Activated CD8-positive, alpha-beta memory T cell treated with anti-CD3 and anti-CD28 coated beads, Interleukin-2, amount 10 ng/mL, durations not matched to agents 7 days and 5 days (primary cell): ENCODE results near the gene GPR137. TPM values are rescaled to one million over a fixed set of nuclear protein-coding genes. Genes with fewer than 3 reads are reported as not detected.

Experiments used
- ATAC-seq: fragments of 150-1000 bp; cut with Tn5 transposase; one replicate; pipeline ENCODE4 v1.10.0; 2021; ENCODE audit warnings: moderate library complexity
- CTCF ChIA-PET: fragments of 350-600 bp; sonication (Branson Sonifier 250); formaldehyde crosslinking; loops from one replicate; lab custom pipeline; 2021; ENCODE audit warnings: antibody characterized with exemption; lab: Charles Lee
- DNase-seq: peaks from one replicate; pipeline ENCODE4 v3.0.0-alpha.2; 2020
- H3K27ac Mint-ChIP-seq: one replicate; pipeline ENCODE4 v1.8.0; 2021; ENCODE audit warnings: mild to moderate bottlenecking, mixed read lengths
- H3K27me3 Mint-ChIP-seq: one replicate; pipeline ENCODE4 v1.8.0; 2021; ENCODE audit warnings: mixed read lengths
- H3K36me3 Mint-ChIP-seq: one replicate; pipeline ENCODE4 v1.8.0; 2021; ENCODE audit warnings: mild to moderate bottlenecking, mixed read lengths
- H3K4me1 Mint-ChIP-seq: one replicate; pipeline ENCODE4 v1.8.0; 2021; ENCODE audit warnings: mixed read lengths
- H3K4me3 Mint-ChIP-seq: one replicate; pipeline ENCODE4 v1.8.0; 2021; ENCODE audit warnings: mild to moderate bottlenecking, moderate library complexity, mixed read lengths
- H3K9me3 Mint-ChIP-seq: one replicate; pipeline ENCODE4 v1.8.0; 2022; ENCODE audit warnings: low read depth, mixed read lengths
- total RNA-seq, 2 experiments: library from RNA; stranded (reverse); gene quantifications; one replicate each; pipeline ENCODE4 v1.2.3, GENCODE V29; 2021

Gene GPR137
- total RNA-seq, 2 experiments from 2014 or later: 32.9 to 46.0 TPM

DNA sequence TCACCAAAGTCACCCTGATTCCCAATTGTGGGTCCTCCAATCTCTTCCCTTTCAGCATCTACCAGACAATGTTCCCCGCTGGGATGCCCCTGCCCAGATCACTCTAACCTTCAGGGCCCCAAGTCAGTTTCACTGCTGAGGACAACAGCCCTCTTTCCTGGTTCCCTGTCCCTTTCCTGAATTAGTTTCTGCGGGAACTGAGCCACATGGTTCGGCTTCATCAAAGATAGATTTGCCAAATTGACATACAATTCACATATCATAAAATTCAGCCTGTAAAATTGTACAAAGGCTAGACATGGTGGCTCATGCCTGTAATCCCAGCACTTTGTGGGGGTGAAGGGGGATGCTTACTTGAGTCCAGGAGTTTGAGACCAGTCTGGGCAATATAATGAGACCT lies 42.3 kb downstream of the GPR137 start:
- no peak for ATAC-seq
- Mint-ChIP-seq H3K4me1 (peaks cover 27% of the 10 kb centered on the region), H3K36me3 (no peaks in the 10 kb centered on the region), H3K4me3 (no peak overlapping the region), H3K27ac (no peak overlapping the region), H3K27me3 (no peaks in the 10 kb centered on the region), H3K9me3 (no peaks in the 10 kb centered on the region)
- DNase-seq: no peak
- CTCF ChIA-PET: interaction anchor here (1.2 to 1.4 kb wide), 2 partner anchors 10 to 12 kb away, joined by 3 to 4 read pairs; partner anchors contain the start of genes CCDC88B, PRDX5 and TRMT112

DNA sequence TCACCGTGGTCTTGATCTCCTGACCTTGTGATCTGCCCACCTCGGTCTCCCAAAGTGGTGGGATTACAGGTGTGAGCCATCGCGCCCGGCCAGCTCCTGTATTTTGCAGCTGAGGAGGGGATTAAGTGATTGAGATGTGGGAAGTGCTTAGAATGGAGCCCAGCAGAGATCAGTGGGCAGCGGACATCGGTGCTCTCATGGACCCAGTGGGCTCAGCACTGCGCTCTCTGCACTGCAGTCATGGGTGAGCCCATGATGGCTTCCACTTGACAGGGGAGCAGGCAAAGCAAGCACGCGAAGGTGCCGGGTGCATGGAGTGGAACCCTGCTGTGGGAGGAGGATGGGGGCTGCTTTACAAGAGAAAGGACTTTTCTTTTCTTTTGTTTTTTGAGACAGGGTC lies 45.2 kb downstream of the GPR137 start:
- Mint-ChIP-seq H3K4me1 (peaks cover 43% of the 10 kb centered on the region), H3K9me3 (no peaks in the 10 kb centered on the region), H3K36me3 (peaks cover 9% of the 10 kb centered on the region), H3K27ac (peak overlapping the region; percentile 53), H3K27me3 (no peaks in the 10 kb centered on the region), H3K4me3 (no peak overlapping the region)
- CTCF ChIA-PET: interaction anchor here (0.6 to 7.7 kb wide), 26 partner anchors 8 to 428 kb away, joined by 3 to 140 read pairs (median 4); partner anchors contain the start of genes CATSPERZ, CCDC88B, ESRRA and FKBP2
- DNase-seq (peak; percentile 40), ATAC-seq (no peak)

DNA sequence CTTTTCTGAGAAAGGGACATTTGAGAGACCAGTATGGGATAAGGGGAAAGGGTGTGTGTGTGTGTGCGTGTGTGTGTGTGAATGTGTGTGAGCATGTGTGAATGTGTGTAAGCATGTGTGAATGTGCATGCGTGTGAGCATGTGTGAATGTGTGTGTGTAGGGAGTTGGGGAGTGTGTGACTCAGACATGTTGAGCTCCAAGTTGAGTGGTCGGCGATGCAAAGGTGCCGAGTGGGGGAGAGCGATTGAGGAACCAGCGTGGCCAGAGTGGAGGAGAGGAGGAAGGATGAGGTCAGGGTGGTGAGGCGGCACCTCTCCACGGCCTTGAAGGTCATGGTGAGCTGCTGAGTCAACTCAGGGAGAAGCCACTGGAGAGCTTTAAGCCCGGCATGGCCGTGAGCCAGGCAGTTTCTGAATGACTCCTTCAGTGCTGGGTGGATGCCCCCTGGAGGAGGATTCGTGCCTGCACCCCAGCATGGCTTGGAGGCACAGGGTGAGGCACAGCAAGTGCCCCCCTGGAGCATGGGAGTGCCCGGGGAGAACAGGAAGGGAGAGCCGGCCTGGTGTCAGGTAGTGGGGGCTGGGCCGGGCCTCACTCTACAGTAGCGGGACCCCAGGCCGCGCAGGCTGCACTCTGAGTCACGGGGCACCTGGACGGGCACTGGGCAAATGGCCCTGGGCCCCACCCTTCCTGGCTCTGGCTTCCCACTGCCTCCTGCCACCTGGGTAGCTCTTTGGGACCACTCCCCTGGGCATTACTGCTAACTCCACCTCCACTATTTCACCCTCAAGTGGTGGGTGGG lies 46.1 kb downstream of the GPR137 start:
- Mint-ChIP-seq H3K9me3 (no peaks in the 10 kb centered on the region), H3K4me3 (peak overlapping the region; percentile 16), H3K27me3 (no peaks in the 10 kb centered on the region), H3K27ac (peak overlapping the region; percentile 83), H3K4me1 (peaks cover 48% of the 10 kb centered on the region), H3K36me3 (peaks cover 9% of the 10 kb centered on the region)
- ATAC-seq (peak; percentile 95), DNase-seq (peak; percentile 96)
- CTCF ChIA-PET: interaction anchor here (0.6 to 7.7 kb wide), 33 partner anchors 9 to 413 kb away, joined by 3 to 140 read pairs (median 4); partner anchors contain the start of genes CATSPERZ, CCDC88B, DNAJC4 and ESRRA

DNA sequence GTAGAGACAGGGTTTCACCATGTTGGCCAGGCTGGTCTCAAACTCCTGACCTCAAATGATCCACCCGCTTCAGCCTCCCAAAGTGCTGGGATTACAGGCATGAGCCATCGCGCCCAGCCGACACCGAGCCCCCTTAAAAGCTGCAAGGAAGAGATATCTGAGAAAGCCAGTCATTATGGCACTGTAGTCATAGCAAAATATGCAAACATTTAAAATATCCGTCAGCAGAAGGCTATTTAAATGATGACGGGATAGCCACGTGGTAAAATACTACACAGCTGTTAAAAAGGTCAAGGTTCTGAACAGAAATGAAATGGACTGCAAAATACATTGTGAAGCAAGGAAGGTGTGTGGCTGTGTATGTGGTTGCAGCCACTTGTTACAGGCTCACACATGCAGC lies 47.9 kb downstream of the GPR137 start:
- ATAC-seq: no peak
- Mint-ChIP-seq H3K4me3 (no peak overlapping the region), H3K36me3 (peaks cover 21% of the 10 kb centered on the region), H3K4me1 (peaks cover 61% of the 10 kb centered on the region), H3K27me3 (no peaks in the 10 kb centered on the region), H3K9me3 (no peaks in the 10 kb centered on the region), H3K27ac (no peak overlapping the region)
- CTCF ChIA-PET: interaction anchor here (2.4 to 7.7 kb wide), 5 partner anchors 8 to 30 kb away, joined by 18 to 140 read pairs (median 51); partner anchors contain the start of genes CATSPERZ, CCDC88B, ESRRA and PRDX5
- DNase-seq: no peak

DNA sequence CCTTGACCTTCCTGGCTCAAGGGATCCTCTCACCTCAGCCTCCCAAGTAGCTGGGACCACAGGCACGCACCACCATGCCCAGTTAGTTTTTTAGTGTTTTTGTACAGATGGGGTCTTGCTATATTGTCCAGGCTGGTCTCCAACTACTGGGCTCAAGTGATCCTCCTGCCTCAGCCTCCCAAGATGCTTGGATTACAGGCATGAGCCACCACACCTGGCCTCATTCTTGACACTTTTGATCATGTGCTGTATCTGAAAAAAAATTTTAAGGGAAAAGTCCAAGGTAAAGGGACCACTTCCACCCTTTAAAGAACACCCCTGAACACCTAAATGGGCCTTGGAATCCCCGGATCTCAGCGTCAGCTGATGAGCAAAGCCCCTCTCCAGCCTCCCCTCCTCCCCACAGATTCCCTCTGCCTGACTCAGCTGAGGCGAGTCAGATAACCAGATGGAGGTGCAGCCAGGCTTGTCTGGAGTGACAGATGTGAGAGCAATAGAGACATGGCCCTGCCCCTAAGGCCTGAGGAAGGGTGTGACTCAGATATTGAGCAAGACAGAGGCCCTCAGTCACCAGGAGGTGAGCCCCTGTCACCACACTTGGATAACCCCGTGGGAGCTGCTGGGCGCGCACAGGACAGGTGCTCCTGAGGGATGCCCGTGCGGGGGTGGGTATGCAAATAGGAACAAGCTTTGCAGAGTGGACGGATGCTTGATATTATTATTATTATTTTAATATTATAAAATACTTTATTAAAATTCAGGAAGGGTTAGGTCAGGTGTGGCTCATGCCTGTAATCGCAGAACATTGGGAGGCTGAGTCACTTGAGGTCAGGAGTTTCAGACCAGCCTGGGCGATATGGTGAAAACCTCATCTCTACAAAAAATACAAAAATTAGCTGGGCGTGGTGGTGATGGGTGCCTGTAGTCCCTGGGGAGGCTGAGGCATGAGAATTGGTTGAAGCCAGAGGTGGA lies 49.4 kb downstream of the GPR137 start:
- peaks cover 21% of the 10 kb centered on the region for H3K36me3 Mint-ChIP-seq
- DNase-seq (peak; percentile 73), ATAC-seq (no peak)
- H3K4me1 Mint-ChIP-seq: peaks cover 72% of the 10 kb centered on the region
- no peak overlapping the region for H3K4me3 Mint-ChIP-seq
- peak overlapping the region; percentile 78 for H3K27ac Mint-ChIP-seq
- no peaks in the 10 kb centered on the region for H3K9me3 Mint-ChIP-seq
- H3K27me3 Mint-ChIP-seq: no peaks in the 10 kb centered on the region
- CTCF ChIA-PET: interaction anchor here (7.7 kb wide), 1 partner anchor 18 kb away, joined by 140 read pairs; the partner anchor contains the start of genes PRDX5 and TRMT112

DNA sequence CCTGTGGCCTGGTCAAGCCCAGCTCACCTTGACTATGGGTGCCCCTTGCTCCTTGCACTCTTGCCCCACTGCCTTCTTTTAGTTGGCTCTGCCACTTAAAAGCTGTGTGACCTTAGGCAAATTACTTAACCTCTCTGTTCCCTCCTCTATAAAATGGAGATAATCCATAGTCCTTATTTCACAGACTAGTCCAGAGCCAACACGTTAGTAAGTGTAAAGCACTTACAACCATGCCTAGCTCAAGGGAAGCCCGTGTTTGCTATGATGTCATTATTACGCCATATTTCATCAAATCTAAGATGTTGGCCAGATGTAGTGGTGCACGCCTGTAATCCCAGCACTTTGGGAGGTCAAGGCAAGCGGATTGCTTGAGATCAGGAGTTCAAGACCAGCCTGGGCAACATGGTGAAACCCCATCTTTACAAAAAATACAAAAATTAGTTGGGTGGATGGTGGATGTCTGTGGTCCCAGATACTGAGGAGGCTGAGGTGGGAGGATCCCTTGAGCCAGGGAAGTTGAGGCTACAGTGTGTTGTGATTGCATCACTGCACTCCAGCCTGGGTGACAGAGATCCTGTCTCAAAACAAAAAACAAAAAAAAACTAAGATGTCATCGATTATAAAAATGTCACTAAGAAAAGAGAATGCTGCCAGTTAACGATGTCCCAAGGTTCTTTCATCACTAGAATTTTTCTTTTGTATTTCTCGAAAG lies 52.0 kb downstream of the GPR137 start:
- Mint-ChIP-seq H3K9me3 (no peaks in the 10 kb centered on the region), H3K27ac (no peak overlapping the region), H3K36me3 (peaks cover 29% of the 10 kb centered on the region), H3K4me1 (peaks cover 62% of the 10 kb centered on the region), H3K4me3 (no peak overlapping the region), H3K27me3 (no peaks in the 10 kb centered on the region)
- DNase-seq (no peak), ATAC-seq (no peak)
- CTCF ChIA-PET: interaction anchor here (1.2 to 1.4 kb wide), 2 partner anchors 20 to 33 kb away, joined by 4 to 6 read pairs; partner anchors contain the start of genes PRDX5 and TRMT112

DNA sequence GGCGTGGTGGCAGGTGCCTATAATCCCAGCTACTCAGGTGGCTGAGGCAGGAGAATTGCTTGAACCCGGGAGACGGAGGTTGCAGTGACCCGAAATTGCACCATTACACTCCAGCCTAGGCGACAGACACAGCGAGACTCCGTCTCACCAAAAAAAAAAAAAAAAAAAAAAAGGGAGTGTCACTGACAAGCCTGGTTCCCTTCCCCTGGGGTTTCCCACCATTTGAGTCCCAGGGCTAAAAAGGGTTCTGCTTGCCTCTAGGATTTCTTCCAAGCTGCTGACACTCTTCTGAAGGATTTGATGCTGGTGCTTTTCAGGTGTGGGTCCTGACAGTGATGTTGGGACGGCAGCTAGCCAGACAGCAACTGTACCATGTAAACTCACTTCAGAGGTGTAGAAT lies 53.1 kb downstream of the GPR137 start:
- H3K4me3 Mint-ChIP-seq: peak overlapping the region; percentile 78
- no peak for DNase-seq
- no peak for ATAC-seq
- peaks cover 57% of the 10 kb centered on the region for H3K4me1 Mint-ChIP-seq
- H3K9me3 Mint-ChIP-seq: no peaks in the 10 kb centered on the region
- peaks cover 27% of the 10 kb centered on the region for H3K36me3 Mint-ChIP-seq
- CTCF ChIA-PET: interaction anchor here (1.2 to 2.9 kb wide), 4 partner anchors 16 to 37 kb away, joined by 4 to 19 read pairs (median 7); partner anchors contain the start of genes PRDX5 and TRMT112
- H3K27me3 Mint-ChIP-seq: no peaks in the 10 kb centered on the region
- peak overlapping the region; percentile 87 for H3K27ac Mint-ChIP-seq

Other genes starting within 250 kb of the GPR137 start
- gene FLRT1, start 249.9 kb upstream of the GPR137 start, total RNA-seq: not detected
- 10 to 100 TPM; 10.1 to 12.3 TPM for gene MACROD1, start 119.7 kb upstream of the GPR137 start, total RNA-seq
- gene STIP1, start 99.7 kb upstream of the GPR137 start, total RNA-seq: 100 to 1,000 TPM; 303 to 410 TPM
- gene FERMT3, start 79.1 kb upstream of the GPR137 start, total RNA-seq: 100 to 1,000 TPM; 210 to 217 TPM
- 10 to 100 TPM; 33.4 to 37.1 TPM for gene TRPT1, start 59.7 kb upstream of the GPR137 start, total RNA-seq
- 10 to 100 TPM; 83.8 to 84.1 TPM for gene NUDT22, start 59.6 kb upstream of the GPR137 start, total RNA-seq
- 10 to 100 TPM; 29.7 to 37.0 TPM for gene DNAJC4, start 55.3 kb upstream of the GPR137 start, total RNA-seq
- gene VEGFB, start 51.3 kb upstream of the GPR137 start, total RNA-seq: 10 to 100 TPM; 53.4 to 54.8 TPM
- 10 to 100 TPM; 23.4 to 23.9 TPM for gene FKBP2, start 44.8 kb upstream of the GPR137 start, total RNA-seq
- gene PPP1R14B, start 38.9 kb upstream of the GPR137 start, total RNA-seq: 100 to 1,000 TPM; 142 to 177 TPM
- gene PLCB3, start 34.3 kb upstream of the GPR137 start, total RNA-seq: 10 to 100 TPM; 18.1 to 20.4 TPM
- gene BAD, start 1.2 kb upstream of the GPR137 start, total RNA-seq: 10 to 100 TPM; 35.6 to 36.1 TPM
- gene KCNK4, start 5.5 kb downstream of the GPR137 start, total RNA-seq: under 1 TPM in 1 of 2 experiments, not detected in 1; 0.29 TPM
- not detected for gene CATSPERZ, start 14.5 kb downstream of the GPR137 start, total RNA-seq
- gene ESRRA, start 19.7 kb downstream of the GPR137 start, total RNA-seq: 10 to 100 TPM; 46.6 to 54.0 TPM
- gene TRMT112, start 31.7 kb downstream of the GPR137 start, total RNA-seq: 100 to 1,000 TPM; 134 to 153 TPM
- 100 to 1,000 TPM; 125 to 163 TPM for gene PRDX5, start 32.3 kb downstream of the GPR137 start, total RNA-seq
- 100 to 1,000 TPM; 152 to 164 TPM for gene CCDC88B, start 54.4 kb downstream of the GPR137 start, total RNA-seq
- gene RPS6KA4, start 73.3 kb downstream of the GPR137 start, total RNA-seq: 10 to 100 TPM; 31.1 to 41.9 TPM